GM21723 (cell line): ENCODE measurements around the gene EPHA10.

ENCODE experiments used
- ATAC-seq: cut with Tn5 transposase; IDR thresholded peaks from one replicate; pipeline ENCODE4 v1.9.1; 2021; ENCODE audit warnings: mild to moderate bottlenecking, moderate library complexity; ENCODE audit not compliant: unreplicated experiment

EPHA10 gene

GRCh38 chr1:37764888-37765441 is at the start of gene EPHA10:
Gene EPHA10 (minus strand): TSS chr1:37765120. CDS start chr1:37765066, 54 bp downstream.
- ATAC-seq, result no peak

- no peak for ATAC-seq
These were observed 49.3 kb upstream of the EPHA10 start for GRCh38 chr1:37814252-37814651.

DNA sequence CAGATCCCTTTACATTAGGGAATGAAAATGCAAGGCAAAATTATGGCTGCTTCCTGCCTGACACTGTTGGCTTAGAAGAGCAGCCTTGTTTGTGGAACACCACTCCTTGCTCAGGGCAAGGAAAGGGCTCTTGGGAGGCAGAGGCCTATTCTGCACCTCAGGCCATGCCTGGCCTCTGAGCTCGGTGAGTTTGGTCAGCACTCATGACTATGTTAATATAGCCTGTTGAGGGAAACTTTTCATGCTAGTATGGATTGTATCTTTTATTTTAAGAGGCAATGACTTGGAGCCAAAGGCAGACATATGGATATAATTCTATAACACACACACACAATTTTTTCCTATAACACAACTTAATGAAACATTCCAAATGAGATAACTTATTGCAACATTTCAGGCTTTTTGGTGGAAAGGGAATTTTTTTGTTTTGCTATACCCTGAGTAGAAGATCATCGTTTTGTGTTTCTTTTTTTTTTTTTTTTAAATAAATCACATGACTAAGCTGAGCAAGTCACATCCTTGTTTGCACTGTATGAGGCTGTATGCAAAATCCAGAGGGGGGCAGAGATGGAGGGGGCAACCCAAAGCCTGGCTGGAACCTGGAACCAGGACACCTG is 48.7 kb upstream of the EPHA10 start:
- no peak for ATAC-seq

- no peak for ATAC-seq
These were observed 46.2 kb upstream of the EPHA10 start for GRCh38 chr1:37811027-37811655.

- no peak for ATAC-seq
These were observed 45.0 kb upstream of the EPHA10 start for GRCh38 chr1:37809942-37810341.

DNA sequence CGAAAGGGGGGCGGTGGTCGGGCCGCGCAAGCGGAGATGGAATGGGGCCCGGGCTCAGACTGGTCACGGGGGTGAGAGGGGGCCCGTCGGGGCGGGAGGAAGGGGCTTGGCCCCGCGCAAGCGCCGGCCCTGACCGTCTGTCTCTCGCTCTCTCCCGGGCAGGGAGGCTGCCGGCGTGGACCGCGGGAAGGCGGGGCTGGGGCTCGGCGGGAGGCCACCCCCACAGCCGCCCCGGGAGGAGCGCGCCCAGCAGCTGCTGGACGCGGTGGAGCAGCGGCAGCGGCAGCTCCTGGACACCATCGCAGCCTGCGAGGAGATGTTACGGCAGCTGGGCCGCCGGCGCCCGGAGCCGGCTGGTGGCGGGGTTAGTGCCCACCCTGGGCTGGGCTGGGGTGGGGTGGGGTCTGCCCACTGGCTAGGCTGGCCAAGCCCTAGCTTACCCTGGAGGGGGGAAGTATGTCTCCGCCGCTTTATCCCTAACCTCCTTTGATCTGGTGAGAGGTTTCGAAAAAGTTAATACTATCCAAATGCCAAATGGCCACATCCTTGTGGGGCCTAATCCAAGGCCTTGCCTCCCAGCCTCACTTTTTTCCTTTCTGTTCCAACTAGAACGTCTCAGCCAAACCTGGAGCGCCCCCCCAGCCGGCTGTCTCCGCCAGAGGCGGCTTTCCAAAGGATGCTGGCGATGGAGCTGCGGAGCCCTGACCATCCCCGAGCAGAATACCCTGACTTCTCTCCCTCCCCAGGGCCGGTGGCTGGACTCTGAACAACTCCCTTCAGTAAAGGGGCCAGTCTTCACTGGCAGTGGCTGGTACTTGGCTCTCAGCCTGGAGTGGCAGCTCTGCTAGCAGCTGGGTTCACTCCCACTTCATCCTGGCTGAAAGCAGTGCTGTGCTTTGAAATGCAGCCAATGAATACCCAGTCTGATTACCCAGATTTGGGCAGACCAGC is 43.7 kb upstream of the EPHA10 start:
- ATAC-seq, result peak; percentile 40

DNA sequence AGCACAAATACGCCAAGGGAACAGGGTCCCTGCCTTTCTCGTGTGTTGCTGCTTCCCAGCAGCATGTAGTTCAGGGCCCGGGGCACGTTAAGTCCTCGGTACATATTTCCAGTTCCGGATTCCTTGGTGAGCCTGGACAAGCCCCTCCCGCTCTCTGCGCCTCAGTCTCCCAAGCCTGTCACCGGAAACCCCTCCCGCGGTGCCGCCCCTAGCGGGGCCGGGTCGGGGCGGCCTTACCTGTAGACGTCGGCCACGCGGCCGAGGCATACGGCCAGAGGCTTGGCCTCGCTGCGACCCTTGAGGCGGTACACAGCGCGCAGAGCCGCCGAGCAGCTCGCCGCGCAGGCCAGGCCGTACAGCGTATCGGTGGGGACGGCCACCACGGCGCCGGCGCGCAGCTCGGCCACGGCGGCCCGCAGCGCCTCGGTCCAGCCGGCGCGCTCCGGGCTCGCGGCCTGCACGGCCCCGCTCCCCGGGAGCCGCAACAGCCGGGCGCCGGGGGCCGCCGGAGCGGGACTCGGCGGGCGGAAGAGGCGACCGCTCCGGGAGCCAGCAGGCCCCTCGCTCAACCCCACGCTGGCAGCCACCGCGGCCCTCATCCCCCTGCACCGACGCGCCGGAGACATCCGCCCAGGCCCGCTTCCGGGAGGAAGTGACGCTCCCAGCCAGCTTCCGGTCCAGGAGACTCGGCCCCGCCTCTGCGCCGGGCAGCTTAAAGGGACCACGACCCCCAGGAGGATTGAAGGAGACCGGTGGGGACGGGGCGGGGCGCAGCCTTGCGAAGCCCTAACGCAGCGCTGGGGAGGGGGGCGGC is 42.8 kb upstream of the EPHA10 start, which contains the start of the genes C1orf122 and YRDC:
Gene C1orf122 (plus strand): TSS at position 236 of the 814 bp plus-strand sequence. CDS start 615 bp downstream, outside the sequence.
Gene YRDC (minus strand): TSS at position 654 of the 814 bp plus-strand sequence. CDS start 28 bp downstream, at position 626.
- peak; percentile 86 for ATAC-seq

DNA sequence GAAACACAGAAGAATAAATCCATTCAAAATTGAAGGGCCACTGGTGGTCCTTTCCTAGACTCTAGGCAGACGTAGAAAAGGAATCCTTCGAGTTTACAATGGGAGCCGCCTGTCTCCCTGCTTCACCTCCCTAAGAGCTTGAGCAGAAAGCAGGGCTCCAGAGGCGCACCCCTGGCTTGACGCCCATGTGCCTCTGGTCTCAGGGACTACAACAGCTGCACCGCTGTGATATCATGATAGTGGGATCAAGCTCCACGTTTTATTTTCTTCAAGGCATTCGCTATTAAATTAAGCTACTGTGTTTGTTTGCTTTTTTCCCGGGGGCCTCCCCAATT is 42.3 kb upstream of the EPHA10 start:
- no peak for ATAC-seq

DNA sequence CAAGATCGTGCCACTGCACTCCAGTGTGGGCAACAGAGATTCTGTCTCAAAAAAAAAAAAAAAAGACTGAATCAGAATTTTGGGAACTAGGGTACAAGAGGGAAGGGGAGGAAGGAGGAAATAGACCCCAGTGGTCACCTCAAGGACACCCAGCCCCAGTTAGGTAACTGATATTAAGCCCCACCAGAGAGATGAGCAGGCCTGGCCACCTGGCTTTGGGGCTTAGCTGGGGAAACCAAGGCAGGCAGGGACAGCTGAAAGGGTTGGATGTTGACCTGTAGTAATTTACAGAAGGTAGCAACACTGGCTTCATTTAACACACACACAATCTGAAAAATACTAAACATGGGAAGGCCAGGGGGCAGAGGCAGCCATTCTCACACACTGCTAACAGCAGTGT is 37.5 kb upstream of the EPHA10 start:
- no peak for ATAC-seq

DNA sequence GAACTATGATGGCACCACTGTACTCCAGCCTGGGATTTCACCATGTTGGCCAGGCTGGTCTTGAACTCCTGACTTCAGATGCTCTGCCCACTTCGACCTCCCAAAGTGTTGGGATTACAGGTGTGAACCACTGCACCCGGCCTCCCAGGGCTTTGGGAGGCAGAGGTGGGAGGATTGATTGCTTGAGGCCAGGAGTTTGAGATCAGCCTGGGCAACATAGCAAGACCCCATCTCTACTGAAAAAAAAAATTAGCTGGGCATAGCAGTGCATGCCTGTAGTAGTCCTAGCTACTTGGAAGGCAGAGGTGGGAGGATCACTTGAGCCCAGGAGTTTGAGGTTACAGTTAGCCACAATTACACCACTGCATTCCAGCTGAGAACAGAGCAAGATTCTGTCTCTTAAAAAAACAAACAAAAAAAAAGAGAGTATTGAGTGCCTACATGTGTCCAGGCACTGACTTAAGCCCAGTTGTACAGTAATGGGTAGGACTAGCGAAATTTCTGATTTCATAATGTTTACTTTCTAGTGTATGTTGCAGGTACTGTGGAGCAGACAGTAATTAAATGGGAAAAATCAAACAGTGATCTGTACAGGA is 32.9 kb upstream of the EPHA10 start:
- ATAC-seq, result no peak

DNA sequence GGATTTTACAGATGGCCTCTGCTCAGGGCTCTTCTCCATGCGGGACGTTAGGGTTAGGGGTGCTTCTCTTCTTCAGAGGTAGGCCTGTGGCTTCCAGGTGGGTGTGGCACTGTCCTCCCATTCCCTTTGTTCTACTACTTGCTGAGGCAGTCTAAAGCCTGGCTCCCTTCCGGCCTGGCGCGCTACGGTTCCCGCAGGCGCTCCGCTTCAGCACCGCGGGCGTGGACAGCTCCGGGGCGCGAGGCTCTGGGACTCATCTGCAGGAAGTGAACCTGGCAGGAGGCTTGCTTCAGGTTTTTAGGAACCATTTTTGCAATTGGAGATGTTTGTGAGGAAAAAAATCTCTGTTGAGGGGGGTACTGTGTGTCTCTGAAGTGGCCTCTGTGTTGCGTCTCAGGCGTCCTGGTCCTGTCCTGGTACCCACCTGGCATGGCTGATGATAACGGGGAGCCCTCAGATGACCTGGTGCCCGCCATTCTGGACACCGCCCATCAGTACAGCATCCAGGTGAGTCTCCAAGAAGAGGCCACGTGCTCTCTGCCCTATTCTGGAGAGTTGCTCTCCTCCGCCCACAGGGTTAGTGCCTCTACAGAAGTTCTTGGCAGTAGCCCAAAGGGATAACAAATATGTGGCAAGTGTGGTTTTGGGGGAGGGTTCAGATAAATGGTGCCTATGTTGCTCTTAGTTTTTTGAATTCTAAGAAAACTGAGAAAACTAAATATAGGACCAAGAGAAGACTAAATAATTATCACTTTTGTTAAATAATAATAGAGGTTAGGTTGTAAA is 30.6 kb upstream of the EPHA10 start:
- no peak for ATAC-seq

GRCh38 chr1:37794372-37795339 is 29.7 kb upstream of the EPHA10 start:
- ATAC-seq, result peak; percentile 36

DNA sequence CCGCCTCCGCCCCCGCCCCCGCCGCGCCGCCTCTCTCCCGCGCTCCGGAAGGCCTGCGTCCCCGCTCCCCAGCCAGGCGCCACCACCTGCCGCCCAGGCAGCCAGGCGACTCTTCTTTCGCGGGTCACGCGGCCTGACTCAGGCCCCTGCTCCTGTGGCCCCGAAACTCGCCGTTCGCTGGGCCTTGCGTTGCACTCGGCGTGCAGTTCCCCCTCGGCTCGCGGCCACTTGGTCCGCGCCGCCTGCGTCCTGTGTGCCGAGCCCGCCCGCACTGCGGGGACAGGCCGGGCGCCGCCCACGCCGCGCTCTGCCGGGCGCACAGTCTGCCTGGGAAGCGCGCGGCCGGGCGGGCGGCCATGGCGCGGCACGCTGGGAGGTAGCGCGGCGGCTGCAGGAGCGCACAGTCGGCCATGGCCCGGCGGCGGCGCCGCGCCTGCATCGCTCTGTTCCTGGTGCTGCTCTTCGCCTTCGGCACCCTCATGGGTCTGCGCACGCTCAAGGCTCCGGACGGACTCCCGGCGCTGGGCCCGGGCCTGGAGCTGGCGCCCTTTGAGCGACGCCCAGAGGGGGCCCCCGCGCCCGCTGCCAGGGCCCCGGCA is 29.0 kb upstream of the EPHA10 start, which contains the start of gene MANEAL:
Gene MANEAL (plus strand): TSS at position 75 of the 599 bp plus-strand sequence. CDS start 336 bp downstream, at position 411.
- ATAC-seq, result peak; percentile 58

GRCh38 chr1:37792943-37793686 is 28.2 kb upstream of the EPHA10 start:
- no peak for ATAC-seq

DNA sequence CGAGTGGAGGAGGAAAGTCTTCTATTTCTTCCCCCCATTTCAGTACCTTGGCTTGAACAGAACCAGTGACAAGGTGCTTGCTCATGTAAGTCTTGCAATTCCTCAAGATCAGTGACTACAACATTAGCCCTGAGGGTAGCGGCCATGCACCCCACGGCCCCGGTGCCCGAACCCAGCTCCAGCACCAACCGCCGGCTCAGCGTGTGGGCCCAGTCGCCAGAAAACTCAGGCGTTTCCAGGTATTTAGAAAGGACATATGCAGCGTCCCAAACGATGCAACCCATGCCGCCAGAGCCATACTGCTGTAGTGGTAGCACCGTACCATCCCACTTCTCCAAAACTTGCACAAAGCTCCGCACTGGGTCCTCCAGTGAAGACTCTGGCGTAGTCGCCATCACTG is 17.6 kb upstream of the EPHA10 start:
- no peak for ATAC-seq

GRCh38 chr1:37778654-37779053 is 13.7 kb upstream of the EPHA10 start:
- no peak for ATAC-seq
